GM21717 (cell line): ENCODE measurements around the gene PDE6B.
"Not testable (repeated sequence)": the region's sequence is repeated elsewhere in the genome, so short reads cannot be mapped to it uniquely, and the experiment has no call there.

Experiments used
- ATAC-seq: cut with Tn5 transposase; IDR thresholded peaks from one replicate; pipeline ENCODE4 v1.9.1; 2021; ENCODE audit warnings: mild to moderate bottlenecking, moderate library complexity; ENCODE audit not compliant: unreplicated experiment

PDE6B gene

GRCh38 chr4:668219-668618 is 42.8 kb downstream of the PDE6B start:
- ATAC-seq: not testable (repeated sequence)

DNA sequence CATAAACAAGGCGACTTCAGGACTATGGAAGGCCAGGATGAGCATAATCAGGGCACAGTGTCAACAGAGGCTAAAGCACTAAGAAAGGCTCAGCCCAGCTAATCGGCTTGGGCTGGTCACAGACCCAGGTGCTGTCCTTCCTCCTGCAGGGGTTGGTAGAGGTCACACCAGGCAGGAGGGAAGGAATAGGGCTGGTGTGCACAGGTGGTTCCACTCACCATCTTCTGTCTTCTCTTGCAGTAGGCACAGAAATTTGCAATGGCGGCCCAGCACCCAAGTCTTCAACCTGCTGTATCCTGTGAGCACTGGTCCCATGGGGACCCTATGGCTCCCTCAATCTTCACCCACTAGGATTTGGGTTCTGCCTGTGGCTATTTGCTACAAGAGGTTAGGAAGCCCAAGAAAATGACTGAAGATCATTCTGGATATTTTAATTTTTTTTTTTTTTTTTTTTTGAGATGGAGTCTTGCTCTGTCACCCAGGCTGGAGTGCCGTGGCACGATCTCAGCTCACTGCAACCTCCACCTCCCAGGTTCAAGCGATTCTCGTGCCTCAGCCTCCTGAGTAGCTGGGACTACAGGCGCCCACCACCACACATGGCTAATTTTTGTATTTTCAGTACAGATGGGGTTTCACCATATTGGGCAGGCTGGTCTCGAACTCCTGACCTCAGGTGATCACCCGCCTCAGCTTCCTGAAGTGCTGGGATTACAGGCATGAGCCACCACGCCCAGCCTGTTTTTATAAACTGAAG is 44.6 kb downstream of the PDE6B start:
- ATAC-seq: not testable (repeated sequence)

DNA sequence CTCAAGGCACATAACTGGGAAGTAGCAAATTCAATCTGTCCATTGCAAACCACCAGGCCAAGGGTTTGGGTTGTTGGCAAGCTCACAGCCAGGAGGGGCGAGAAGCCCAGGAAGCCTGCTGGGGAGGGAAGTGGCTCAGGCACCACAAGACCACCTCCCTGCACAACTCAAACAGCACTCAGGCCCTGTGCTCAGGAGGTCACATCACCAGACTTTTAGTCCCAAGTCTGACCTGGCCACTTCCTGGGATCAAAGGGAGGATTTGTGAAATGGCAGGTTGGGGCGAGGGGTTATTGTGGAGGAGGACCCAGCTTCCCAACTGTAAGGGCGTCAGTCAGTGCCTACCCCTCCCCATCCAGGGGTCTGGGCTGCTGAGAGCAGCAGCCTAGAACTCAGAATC is 46.4 kb downstream of the PDE6B start:
- no peak for ATAC-seq

DNA sequence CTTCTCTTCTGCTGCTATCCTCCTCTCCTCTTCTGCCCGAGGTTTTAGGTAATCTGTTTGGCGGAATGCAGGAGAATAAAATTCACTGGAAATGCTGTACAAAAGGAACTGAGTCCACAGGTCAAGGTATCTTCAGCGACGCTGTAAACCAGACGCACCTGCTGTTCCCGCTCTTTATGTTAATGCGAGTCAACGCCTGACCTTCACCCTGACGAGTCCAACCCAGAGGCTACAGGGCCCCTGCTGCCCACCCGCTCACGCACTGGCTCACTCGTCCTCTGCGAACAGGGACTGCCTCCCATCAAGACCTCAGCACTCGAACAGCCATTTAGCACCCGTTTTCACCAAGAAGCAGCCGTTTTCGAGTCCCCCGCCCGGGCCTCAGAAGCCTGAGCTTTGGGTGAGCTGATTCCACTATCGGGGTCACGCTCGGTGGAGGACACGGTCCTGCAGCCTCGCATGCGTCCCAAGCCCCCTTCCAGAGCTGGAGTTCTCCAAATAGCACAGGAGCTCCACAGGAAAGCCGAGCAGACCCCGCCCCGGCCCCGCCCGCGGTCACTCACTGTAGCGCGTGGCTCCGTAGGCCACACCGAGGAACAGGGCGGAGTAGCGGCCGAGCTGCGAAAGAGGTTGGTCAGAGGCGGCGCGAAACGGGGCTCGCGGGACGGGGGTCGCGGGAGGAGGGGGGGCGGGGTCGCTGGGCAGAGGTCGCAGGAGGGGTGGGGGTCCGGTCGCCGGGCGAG is 48.1 kb downstream of the PDE6B start:
- no peak for ATAC-seq

- peak; percentile 64 for ATAC-seq
These were observed 49.0 kb downstream of the PDE6B start, which contains the start of the genes ATP5ME and MYL5 for GRCh38 chr4:674172-675035. ATP5ME (minus strand) TSS chr4:674276; CDS start chr4:674247, 29 bp downstream. MYL5 (plus strand) TSS chr4:674542; CDS start chr4:678027, 3,485 bp downstream.

DNA sequence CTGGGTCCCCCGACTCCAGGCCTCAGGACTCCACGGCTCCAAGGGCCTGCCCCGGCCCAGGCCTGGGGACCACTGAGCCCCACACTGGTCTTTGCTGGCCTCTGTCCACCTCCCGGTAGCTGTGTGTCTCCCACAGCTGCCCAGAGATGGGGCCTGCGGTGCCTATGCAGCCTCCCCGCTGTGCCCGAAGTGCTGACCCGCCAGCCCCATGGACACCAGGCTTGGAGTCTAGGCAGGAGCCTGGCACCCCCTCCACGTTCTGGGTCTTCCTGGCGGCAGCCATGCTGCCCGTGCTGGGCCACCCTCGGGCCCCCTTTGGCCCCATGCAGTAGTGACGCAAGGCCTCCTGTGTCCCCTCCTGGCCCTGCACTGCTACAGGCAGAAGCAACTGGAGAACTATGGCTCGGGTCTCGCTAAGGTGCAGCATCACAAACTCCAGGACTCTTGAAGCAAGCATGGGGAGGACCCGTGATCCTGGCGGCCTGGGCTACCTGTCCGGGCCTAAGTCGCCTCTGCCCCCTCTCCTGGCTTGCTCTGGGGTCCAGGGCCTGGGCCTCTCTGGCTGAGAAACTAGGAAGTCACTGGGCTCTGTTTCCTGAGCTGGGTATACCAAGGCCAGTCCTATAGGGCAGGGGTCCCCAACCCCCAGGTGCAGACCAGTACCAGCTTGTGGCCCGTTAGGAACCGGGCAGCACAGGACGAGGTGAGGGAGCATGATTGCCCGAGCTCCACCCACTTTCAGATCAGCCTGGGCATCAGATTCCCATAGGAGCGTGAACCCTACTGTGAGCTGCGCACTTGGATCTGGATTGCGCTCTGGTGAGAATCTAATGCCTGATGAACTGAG is 49.9 kb downstream of the PDE6B start:
- peak; percentile 12 for ATAC-seq

- ATAC-seq: peak; percentile 18
These were observed 50.9 kb downstream of the PDE6B start for GRCh38 chr4:675980-676870.

DNA sequence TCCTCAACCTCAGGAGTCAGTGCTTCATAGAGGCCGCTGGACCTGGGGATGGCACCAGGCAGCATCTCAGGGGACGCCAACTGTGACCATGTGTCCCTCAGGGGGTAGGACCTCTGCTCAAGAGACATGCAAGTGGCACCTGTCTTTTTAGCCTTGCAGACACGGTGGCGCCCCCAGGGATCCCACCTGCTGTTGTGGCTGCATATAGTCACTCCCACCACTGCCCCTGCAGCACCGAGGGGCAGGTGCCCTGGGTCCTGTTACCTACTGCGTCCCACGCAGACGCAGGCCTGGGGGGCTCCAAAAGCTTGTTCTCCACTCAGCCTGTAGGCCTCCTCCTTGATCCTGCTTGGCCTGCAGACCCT is 51.5 kb downstream of the PDE6B start:
- ATAC-seq: no peak

DNA sequence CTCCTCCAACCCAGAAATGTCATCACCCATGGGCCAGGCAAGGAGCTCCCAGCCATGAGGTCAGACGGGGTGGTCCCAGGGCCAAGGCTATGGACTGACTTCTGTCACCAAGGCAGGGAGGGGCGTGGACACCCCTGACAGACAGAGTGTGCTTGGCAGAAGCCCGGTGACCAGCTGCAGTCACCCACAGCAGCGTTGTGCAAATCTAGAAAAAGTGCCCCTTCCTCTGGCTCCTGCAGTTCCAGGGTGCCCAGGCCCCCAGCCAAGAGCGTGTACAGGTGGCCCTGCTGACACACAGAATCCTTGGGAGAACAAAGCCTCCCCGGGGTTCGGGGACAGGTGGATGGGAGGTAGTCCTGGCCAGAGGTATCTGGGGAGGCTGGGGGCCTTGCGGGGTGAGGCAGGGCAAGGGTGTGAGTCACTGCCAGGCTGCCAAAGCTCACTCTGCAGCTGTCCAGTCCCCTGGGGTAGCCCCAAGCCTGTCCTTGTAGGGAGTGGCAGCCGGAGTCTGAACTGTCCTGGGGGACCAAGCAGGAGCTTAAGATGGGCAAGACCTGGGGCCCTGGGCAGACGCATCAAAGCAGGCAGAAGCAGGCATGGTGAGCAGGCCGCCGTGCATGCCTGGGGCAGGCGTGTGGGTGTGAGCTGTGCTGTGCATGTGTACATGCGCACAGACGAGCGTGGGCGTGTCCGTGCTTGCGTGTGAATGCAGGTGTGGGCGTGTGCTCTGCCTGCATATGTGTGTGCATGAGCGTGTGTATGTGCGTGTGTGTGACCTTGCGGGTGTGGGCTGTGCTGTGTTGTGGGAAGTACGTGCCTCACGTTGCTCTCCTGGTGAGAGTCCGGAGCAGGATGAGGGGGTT is 52.3 kb downstream of the PDE6B start:
- ATAC-seq: no peak

DNA sequence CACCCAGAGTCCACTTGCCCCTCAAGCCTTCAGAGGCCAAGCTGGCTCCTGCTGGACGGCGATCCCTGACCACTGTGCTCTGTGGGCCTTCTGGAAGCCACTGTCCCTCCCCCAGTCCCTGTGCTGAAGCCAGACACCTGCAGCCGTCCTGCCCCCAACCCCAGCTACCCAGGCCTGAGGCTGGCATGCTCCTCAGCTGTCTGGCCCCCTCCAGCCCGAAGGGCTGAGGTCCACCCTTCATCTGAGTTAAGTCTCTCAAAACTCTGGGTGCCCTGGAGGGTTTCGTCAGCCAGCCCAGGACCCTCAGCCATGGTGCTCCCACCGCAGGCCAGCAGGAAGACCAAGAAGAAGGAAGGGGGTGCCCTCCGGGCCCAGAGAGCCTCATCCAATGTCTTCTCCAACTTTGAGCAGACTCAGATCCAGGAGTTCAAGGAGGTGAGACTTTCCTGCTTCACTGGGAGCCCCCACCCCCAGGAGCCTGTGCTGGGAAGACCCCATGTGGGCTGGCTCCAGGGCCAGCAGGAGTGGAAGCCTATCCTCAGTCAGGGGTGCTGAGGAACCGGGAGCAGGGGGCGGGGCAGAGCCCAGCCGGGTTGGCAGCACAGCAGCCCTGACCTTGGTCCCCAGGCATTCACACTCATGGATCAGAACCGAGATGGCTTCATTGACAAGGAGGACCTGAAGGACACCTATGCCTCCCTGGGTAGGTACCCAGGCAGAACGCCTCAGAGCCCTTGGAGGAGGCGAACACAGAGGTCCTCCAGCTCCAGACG is 53.1 kb downstream of the PDE6B start:
- ATAC-seq: no peak

DNA sequence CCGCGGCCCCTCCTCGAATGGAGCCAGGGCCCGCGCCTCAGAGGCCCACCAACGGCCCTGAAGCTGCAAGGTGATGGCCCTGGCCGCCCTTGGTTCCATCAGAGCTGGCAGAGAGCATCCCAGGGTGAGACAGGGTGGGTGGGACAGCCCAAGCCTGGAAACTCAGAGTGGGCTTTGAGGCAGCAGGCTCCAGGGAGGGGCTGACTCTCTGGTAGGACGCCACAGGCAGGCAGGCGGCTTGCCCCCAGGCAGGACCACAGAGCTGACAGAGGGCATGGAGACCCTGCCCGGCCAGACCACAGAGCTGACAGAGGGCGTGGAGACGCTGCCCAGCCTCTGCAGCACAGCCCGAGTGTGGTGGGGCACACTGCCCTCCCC is 53.7 kb downstream of the PDE6B start:
- ATAC-seq: no peak

DNA sequence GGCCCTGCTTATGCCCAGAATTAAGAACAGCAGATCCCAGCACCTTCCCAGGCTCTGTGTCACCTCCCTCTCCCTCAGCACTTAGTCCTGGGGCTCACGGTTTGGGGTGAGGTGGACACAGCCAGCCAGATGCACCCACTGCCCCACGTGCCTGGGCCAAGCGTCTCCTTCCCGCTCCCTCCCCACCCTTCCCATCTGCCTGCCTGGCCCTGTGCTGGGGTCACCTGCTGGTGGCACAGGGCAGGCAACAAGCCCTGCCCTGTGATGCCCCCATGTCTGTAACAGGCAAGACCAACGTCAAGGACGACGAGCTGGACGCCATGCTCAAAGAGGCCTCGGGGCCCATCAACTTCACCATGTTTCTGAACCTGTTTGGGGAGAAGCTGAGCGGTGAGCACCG is 54.3 kb downstream of the PDE6B start:
- ATAC-seq: no peak

- no peak for ATAC-seq
These were observed 54.7 kb downstream of the PDE6B start for GRCh38 chr4:680091-680490.

GRCh38 chr4:680551-680927 is 55.2 kb downstream of the PDE6B start:
- ATAC-seq: no peak

DNA sequence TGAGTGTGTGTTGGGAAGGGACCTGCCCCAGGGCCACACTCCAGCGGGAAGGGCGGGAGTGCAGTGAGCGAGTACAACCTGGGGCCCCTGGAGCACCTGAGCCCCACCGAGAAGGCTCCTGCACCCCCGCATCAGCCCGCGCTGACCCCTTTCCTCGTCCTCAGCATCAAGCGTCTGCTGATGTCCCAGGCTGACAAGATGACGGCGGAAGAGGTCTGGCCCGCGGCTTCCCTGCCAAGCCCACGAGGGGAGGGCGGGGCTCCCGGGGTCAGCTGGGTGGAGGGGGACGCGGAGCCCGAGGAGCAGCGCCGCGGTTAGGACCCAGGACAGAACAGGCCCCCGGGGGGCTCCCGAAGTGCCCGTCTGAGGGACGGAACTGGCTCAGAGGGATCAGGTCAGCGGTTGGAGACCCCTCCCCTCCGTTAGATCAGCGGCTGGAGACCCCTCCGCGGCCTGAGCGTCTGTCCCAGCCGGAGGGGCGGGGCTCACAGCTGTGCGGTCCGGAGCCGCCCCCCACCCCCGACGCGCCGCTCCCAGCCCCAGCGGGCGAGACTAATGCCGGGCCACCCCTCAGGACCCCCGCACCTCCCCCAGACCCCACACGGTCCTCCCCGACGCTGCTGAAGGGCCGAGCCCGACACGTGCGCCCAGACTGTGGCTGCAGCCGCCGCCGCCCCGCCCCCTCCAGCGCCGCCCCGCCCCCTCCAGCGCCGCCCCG is 55.7 kb downstream of the PDE6B start:
- no peak for ATAC-seq

GRCh38 chr4:681736-682451 is 56.5 kb downstream of the PDE6B start:
- ATAC-seq: no peak
